Liver (tissue), 9 donors: ENCODE measurements around the gene JAZF1. TPM values are rescaled to one million over a fixed set of nuclear protein-coding genes. Genes with fewer than 3 reads are reported as not detected.

Experiments used
- DNase-seq: peaks from one replicate; pipeline ENCODE4 v3.0.0-alpha.2; 2017; ENCODE audit warnings: low spot score
- H3K27ac ChIP-seq, 2 donors: one replicate each; pipeline ENCODE4 v1.7.0; 2013; ENCODE audit warnings: inconsistent platforms in 2 of 2, low read length in 2 of 2, control low read depth in 1 of 2, low read depth in 1 of 2, mild to moderate bottlenecking in 1 of 2
- H3K27me3 ChIP-seq, 4 donors: one replicate each; pipeline versions ENCODE4 v1.6.1 to v1.7.0; 2013; ENCODE audit warnings: low read length in 3 of 4, inconsistent platforms in 1 of 4, mild to moderate bottlenecking in 1 of 4, moderate library complexity in 1 of 4; ENCODE audit not compliant: control insufficient read depth in 4 of 4, insufficient read depth in 4 of 4
- H3K36me3 ChIP-seq, 4 donors: one replicate each; pipeline versions ENCODE4 v1.6.1 to v1.7.0; 2013; ENCODE audit warnings: low read length in 3 of 4, mild to moderate bottlenecking in 3 of 4, low read depth in 1 of 4, moderate library complexity in 1 of 4; ENCODE audit not compliant: control insufficient read depth in 4 of 4, insufficient read depth in 3 of 4
- H3K4me1 ChIP-seq, 4 donors: one replicate each; pipeline versions ENCODE4 v1.6.1 to v1.7.0; 2013; ENCODE audit warnings: low read length in 3 of 4, mild to moderate bottlenecking in 3 of 4, moderate library complexity in 1 of 4; ENCODE audit not compliant: control insufficient read depth in 4 of 4, insufficient read depth in 4 of 4
- H3K4me3 ChIP-seq, 3 donors: one replicate each; pipeline versions ENCODE4 v1.6.1 to v1.7.0; 2013; ENCODE audit warnings: low read length in 3 of 3, control low read depth in 1 of 3, low read depth in 1 of 3, mild to moderate bottlenecking in 1 of 3
- H3K9ac ChIP-seq, 2 donors: one replicate each; pipeline ENCODE4 v1.7.0; 2013; ENCODE audit warnings: low read length in 2 of 2, mild to moderate bottlenecking in 2 of 2, moderate library complexity in 2 of 2, control low read depth in 1 of 2, low read depth in 1 of 2
- H3K9me3 ChIP-seq, 4 donors: one replicate each; pipeline versions ENCODE4 v1.6.1 to v1.7.0; 2013; ENCODE audit warnings: low read length in 3 of 4; ENCODE audit not compliant: control insufficient read depth in 4 of 4
- EGR1 ChIP-seq, 2 donors: IDR thresholded peaks; 2 replicates each; pipeline ENCODE4 v1.6.1; 2016 to 2018; ENCODE audit warnings: antibody characterized with exemption in 2 of 2, low read depth in 2 of 2
- FOXA1 ChIP-seq: IDR thresholded peaks from 2 replicates; pipeline ENCODE4 v1.6.1; 2016; ENCODE audit warnings: antibody characterized with exemption
- FOXA2 ChIP-seq: IDR thresholded peaks from 2 replicates; pipeline ENCODE4 v1.6.1; 2016; ENCODE audit warnings: antibody characterized with exemption
- HNF4A ChIP-seq, 2 donors: conservative IDR thresholded peaks; 2 replicates each; pipeline ENCODE4 v1.6.1; 2016; ENCODE audit warnings: antibody characterized with exemption in 2 of 2, mild to moderate bottlenecking in 2 of 2
- JUND ChIP-seq, 2 donors: IDR thresholded peaks; 2 replicates each; pipeline ENCODE4 v1.6.1; 2016; ENCODE audit warnings: antibody characterized with exemption in 2 of 2
- RAD21 ChIP-seq, 2 donors: IDR thresholded peaks; 2 replicates each; pipeline ENCODE4 v1.6.1; 2016; ENCODE audit warnings: antibody characterized with exemption in 2 of 2, mild to moderate bottlenecking in 2 of 2
- SP1 ChIP-seq: IDR thresholded peaks from 2 replicates; pipeline ENCODE4 v1.6.1; 2018; ENCODE audit warnings: antibody characterized with exemption, mild to moderate bottlenecking
- TAF1 ChIP-seq: conservative IDR thresholded peaks from 2 replicates; pipeline ENCODE4 v1.6.1; 2016; ENCODE audit warnings: antibody characterized with exemption, mild to moderate bottlenecking
- ZBTB33 ChIP-seq: IDR thresholded peaks from 2 replicates; pipeline ENCODE4 v1.6.1; 2016; ENCODE audit warnings: antibody characterized with exemption
- WGBS: extraction: QIAGEN DNeasy Blood & Tissue Kit; methylation state at CpG from one replicate; pipeline ENCODE4 v1.1.7; 2013; 5-methylcytosine and 5-hydroxymethylcytosine counted together
- polyA plus RNA-seq, 2 donors: library from polyadenylated mRNA; stranded (reverse) in 1 of 2; unstranded in 1 of 2; fragments of 200-250 nt in 1 of 2; fragments of >200 nt in 1 of 2; fragmentation: Nextera tagmentation in 1 of 2; extraction: Ambion mirVana in 1 of 2; gene quantifications; one replicate each; pipeline versions ENCODE4 v1.2.1 to v1.2.3, GENCODE V29; 2013 to 2015
- total RNA-seq, 2 donors: library from RNA; depleted of rRNA; stranded (reverse); fragments of >200 nt; gene quantifications; one replicate each; pipeline ENCODE4 v1.2.3, GENCODE V29; 2014
- TF ChIP-seq, protein P1 (sequence below): IDR thresholded peaks from 2 replicates; pipeline ENCODE4 v1.6.1; 2016; ENCODE audit warnings: antibody characterized with exemption
- TF ChIP-seq, protein P2 (sequence below): fragments of 150-350 bp; IDR thresholded peaks from 2 replicates; pipeline ENCODE4 v1.5.1; 2017; ENCODE audit warnings: improper control_type of control experiment, low read depth, low read length; ENCODE audit not compliant: missing input control
- donor health status: healthy.
- donor health status: healthy.
- donor health status: healthy.
- donor health status: healthy.
- donor health status: healthy.

JAZF1 gene
- total and polyA plus RNA-seq, 4 donors = 2.7 to 17.8 (median 4.0) TPM

DNA sequence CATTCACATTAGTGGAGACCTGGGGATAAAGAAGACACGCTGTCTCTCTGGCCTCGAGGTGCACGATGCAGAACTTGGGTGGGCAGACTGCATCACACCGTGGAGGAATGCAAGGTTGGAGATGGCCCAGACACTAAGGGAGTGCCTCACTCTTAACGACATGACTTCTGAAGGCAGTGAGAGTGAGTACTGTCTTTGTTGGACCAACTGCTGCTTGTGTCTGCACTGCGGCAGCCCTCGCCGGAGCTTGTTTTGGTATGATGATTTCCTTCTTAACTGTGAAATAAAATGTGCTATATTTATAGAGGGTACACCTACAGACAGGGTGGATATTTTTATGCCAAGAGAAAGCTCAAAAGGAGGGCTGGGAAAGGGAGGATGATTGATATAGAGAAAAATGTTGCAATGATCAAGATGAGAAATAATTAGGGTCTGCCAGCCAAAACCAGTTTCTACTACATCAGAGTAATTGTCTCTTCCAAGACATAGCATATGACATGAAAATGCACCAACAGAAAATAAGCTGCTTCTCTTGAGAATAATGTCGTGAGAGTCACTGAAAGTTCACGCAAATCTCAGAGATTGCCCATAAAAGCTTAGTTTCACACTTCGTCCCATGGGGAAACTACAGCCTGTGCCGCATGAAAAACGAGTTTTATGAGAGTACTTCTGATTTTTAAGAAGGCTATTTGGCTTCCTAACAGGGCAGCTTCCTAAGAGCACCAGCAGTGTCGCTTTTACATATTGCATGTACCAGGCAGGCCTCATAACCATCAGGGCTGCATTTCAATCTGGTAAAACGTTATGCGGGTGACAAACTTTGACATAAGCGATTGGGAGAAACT lies 313.5 kb downstream of the JAZF1 start:
- DNase-seq = no peak
- Histone ChIP-seq H3K36me3 (peaks cover 0 to 2% (median 0%) of the 10 kb centered on the region in 4 donors), H3K9ac (no peak overlapping the region), H3K4me3 (no peak overlapping the region), H3K27me3 (no peaks in the 10 kb centered on the region), H3K4me1 (no peaks in the 10 kb centered on the region), H3K9me3 (no peaks in the 10 kb centered on the region), H3K27ac (no peak overlapping the region)
- TF ChIP-seq, protein P1, sequence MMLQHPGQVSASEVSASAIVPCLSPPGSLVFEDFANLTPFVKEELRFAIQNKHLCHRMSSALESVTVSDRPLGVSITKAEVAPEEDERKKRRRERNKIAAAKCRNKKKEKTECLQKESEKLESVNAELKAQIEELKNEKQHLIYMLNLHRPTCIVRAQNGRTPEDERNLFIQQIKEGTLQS = no peak
- TF ChIP-seq ZBTB33 = no peak
- TF ChIP-seq TAF1 = no peak
- TF ChIP-seq RAD21 (IDR thresholded peaks at IDR 0.05) = no peak
- 95% methylated on average over 17 of the region's 17 CpGs for WGBS

- TF ChIP-seq FOXA1 (no peak), EGR1 (IDR thresholded peaks at IDR 0.05; ENCODE audit: low read depth in 2 of 2) (no peak), HNF4A (conservative IDR thresholded peaks at IDR 0.05) (no peak), JUND (IDR thresholded peaks at IDR 0.05) (no peak), FOXA2 (no peak), TAF1 (no peak), RAD21 (IDR thresholded peaks at IDR 0.05) (no peak), SP1 (no peak), ZBTB33 (no peak)
- TF ChIP-seq, protein P2, sequence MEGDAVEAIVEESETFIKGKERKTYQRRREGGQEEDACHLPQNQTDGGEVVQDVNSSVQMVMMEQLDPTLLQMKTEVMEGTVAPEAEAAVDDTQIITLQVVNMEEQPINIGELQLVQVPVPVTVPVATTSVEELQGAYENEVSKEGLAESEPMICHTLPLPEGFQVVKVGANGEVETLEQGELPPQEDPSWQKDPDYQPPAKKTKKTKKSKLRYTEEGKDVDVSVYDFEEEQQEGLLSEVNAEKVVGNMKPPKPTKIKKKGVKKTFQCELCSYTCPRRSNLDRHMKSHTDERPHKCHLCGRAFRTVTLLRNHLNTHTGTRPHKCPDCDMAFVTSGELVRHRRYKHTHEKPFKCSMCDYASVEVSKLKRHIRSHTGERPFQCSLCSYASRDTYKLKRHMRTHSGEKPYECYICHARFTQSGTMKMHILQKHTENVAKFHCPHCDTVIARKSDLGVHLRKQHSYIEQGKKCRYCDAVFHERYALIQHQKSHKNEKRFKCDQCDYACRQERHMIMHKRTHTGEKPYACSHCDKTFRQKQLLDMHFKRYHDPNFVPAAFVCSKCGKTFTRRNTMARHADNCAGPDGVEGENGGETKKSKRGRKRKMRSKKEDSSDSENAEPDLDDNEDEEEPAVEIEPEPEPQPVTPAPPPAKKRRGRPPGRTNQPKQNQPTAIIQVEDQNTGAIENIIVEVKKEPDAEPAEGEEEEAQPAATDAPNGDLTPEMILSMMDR = no peak
- Histone ChIP-seq H3K4me3 (no peak overlapping the region), H3K4me1 (no peaks in the 10 kb centered on the region), H3K27ac (no peak overlapping the region), H3K36me3 (peaks cover 0 to 2% (median 0%) of the 10 kb centered on the region in 4 donors), H3K27me3 (no peaks in the 10 kb centered on the region), H3K9ac (no peak overlapping the region), H3K9me3 (no peaks in the 10 kb centered on the region)
- no peak for DNase-seq
- WGBS = 45% methylated on average over 2 of the region's 2 CpGs
Measured at GRCh38 chr7:27866256-27866655, 314.3 kb downstream of the JAZF1 start.
